Prostate gland (tissue), 2 donors: ENCODE measurements around the gene RUFY3. TPM values are rescaled to one million over a fixed set of nuclear protein-coding genes. Genes with fewer than 3 reads are reported as not detected.

Source experiments
- DNase-seq: peaks from one replicate; pipeline ENCODE4 v3.0.0-alpha.2; 2019; ENCODE audit warnings: low spot score
- H3K27ac ChIP-seq, 2 donors: fragments of 200-600 bp; sonication (generic); 2 replicates each; pipeline ENCODE4 v1.5.1; 2017 to 2019
- H3K27me3 ChIP-seq: fragments of 200-600 bp; sonication (generic); replicated peaks from 2 replicates; pipeline ENCODE4 v1.5.1; 2019; ENCODE audit not compliant: insufficient read depth
- H3K36me3 ChIP-seq, 2 donors: fragments of 200-600 bp; sonication (generic); 1 replicate in 1 of 2; 2 replicates in 1 of 2; pipeline versions ENCODE4 v1.5.1 to v1.8.1; 2017 to 2019
- H3K4me1 ChIP-seq: fragments of 200-600 bp; sonication (generic); replicated peaks from 2 replicates; pipeline ENCODE4 v1.5.1; 2019
- H3K4me3 ChIP-seq, 2 donors: fragments of 200-600 bp; sonication (generic); 2 replicates each; pipeline ENCODE4 v1.5.1; 2017 to 2019
- H3K9me3 ChIP-seq: fragments of 200-600 bp; sonication (generic); 2 replicates; pipeline ENCODE4 v1.5.1; 2017
- POLR2A ChIP-seq: fragments of 450-650 bp; IDR thresholded peaks from one replicate; pipeline ENCODE4 v1.6.1; 2016; ENCODE audit warnings: antibody characterized with exemption, mild to moderate bottlenecking
- POLR2AphosphoS5 ChIP-seq: sonication (generic); formaldehyde crosslinking; IDR thresholded peaks from one replicate; pipeline ENCODE4 v1.6.1; 2017; ENCODE audit warnings: antibody characterized with exemption
- WGBS: methylation state at CpG from one replicate; pipeline ENCODE4 v1.1.5; 2018; 5-methylcytosine and 5-hydroxymethylcytosine counted together
- intact Hi-C: fragments of 100-400 bp; cut with DNase I; formaldehyde crosslinking; loops from one replicate; pipeline ENCODE4 v1.14.2; 2022
- total RNA-seq, 2 donors: library from RNA; depleted of rRNA; stranded (reverse); fragments of >200 nt; gene quantifications; one replicate each; pipeline ENCODE4 v1.1.0, GENCODE V29; 2016
- TF ChIP-seq, protein P1 (sequence below), 4 experiments: fragments of 200-600 bp in 2 of 4; fragments of 450-650 bp in 2 of 4; sonication (generic) in 2 of 4; IDR thresholded peaks; 1 replicate in 3 of 4; 2 replicates in 1 of 4; pipeline ENCODE4 v1.5.1; 2016 to 2019; ENCODE audit warnings: antibody characterized with exemption in 4 of 4, mild to moderate bottlenecking in 2 of 4, moderate library complexity in 2 of 4

RUFY3 gene
- total RNA-seq, 2 donors from 2014 or later, result 51.7 to 118 TPM

DNA sequence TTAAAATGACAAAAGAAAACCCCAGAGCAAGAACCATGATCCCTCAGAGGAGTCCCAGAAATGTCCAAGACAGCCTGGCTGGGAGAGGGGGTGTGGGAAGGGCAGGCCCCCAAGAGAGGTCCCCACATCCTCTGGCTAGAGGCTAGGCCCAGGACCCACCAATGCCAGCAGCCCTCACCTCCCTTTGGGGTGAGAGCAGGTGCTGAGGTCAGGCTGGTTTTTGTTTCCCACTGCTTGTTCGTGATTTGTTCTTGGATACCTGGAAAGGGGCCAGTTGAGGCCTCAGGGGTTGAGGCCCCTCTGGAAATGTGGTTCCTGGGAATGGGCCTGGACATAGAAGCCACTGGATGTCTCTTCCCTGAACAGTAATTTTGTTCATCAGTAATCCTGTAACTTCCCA is 120.2 kb downstream of the RUFY3 start:
- Histone ChIP-seq H3K27ac (no peak overlapping the region), H3K4me3 (no peak overlapping the region), H3K36me3 (no peaks in the 10 kb centered on the region), H3K27me3 (no peaks in the 10 kb centered on the region), H3K4me1 (no peaks in the 10 kb centered on the region), H3K9me3 (no peaks in the 10 kb centered on the region)
- intact Hi-C loops, result loop anchor here (10.0 kb wide), 1 partner anchor 53 kb away; no protein-coding TSS in a partner anchor
- DNase-seq, result no peak
- TF ChIP-seq, protein P1, sequence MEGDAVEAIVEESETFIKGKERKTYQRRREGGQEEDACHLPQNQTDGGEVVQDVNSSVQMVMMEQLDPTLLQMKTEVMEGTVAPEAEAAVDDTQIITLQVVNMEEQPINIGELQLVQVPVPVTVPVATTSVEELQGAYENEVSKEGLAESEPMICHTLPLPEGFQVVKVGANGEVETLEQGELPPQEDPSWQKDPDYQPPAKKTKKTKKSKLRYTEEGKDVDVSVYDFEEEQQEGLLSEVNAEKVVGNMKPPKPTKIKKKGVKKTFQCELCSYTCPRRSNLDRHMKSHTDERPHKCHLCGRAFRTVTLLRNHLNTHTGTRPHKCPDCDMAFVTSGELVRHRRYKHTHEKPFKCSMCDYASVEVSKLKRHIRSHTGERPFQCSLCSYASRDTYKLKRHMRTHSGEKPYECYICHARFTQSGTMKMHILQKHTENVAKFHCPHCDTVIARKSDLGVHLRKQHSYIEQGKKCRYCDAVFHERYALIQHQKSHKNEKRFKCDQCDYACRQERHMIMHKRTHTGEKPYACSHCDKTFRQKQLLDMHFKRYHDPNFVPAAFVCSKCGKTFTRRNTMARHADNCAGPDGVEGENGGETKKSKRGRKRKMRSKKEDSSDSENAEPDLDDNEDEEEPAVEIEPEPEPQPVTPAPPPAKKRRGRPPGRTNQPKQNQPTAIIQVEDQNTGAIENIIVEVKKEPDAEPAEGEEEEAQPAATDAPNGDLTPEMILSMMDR (IDR thresholded peaks at IDR 0.05), result no peak
- 43% methylated on average over 1 of the region's 1 CpG for WGBS

DNA sequence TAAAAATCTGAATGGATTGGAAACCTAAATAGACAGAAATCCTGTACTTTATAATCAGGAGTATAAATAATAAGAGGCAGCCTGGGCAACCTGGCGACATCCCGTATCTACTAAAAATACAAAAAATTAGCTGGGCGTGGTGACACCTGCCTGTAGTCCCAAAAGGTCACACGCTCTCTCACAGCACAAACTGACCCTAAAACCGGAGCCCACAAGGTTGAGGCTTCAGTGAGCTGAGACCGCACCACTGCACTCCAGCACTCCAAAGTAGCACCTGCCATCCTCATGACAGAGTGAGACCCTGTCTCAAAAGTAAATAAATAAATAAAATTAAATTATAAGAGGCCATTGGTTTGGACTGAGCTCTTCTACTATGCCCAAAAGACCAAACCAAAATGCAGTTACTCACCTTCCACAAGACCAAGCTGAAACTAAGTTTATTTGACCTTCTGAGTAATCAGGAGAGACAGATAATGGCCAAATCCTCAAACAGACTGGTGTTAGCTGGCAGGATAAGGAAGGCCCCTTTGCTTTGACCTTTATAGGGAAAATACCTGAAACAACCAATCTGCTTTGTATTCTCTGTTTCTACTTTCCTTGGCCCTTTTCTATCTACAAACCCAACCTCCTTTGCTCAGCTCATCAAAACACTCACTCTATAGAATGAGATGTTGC is 121.1 kb downstream of the RUFY3 start:
- TF ChIP-seq POLR2A, result no peak
- TF ChIP-seq POLR2AphosphoS5, result no peak
- TF ChIP-seq, protein P1 (IDR thresholded peaks at IDR 0.05), result no peak
- 91% methylated on average over 6 of the region's 6 CpGs for WGBS
- Histone ChIP-seq H3K9me3 (no peaks in the 10 kb centered on the region), H3K4me3 (no peak overlapping the region), H3K27me3 (no peaks in the 10 kb centered on the region), H3K36me3 (no peaks in the 10 kb centered on the region), H3K4me1 (no peaks in the 10 kb centered on the region), H3K27ac (no peak overlapping the region)
- intact Hi-C loops, result loop anchor here (10.0 kb wide), 1 partner anchor 52 kb away; no protein-coding TSS in a partner anchor
- no peak for DNase-seq

DNA sequence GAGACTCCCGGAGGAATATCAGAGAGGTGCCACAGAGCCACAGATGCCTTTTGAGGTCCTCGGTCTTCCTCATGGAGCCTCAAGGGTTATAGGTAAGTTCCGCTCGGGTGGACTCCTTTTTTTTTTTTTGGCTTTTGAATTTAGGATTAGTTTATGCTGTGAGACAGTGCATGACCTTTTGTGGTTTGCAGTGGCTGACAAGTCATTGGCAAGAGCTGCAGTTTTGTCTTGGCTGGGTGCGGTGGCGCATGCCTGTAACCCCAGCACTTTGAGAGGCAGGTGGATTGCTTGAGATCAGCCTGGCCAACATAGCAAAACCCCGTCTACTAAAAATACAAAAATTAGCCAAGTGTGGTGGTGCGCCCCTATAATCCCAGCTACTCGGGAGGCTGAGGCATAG is 122.4 kb downstream of the RUFY3 start:
- no peak for DNase-seq
- intact Hi-C loops, result loop anchor here (10.0 kb wide), 1 partner anchor 51 kb away; no protein-coding TSS in a partner anchor
- H3K4me3 ChIP-seq, result no peak overlapping the region
- H3K4me1 ChIP-seq, result no peaks in the 10 kb centered on the region
- no peak for TF ChIP-seq POLR2A
- TF ChIP-seq POLR2AphosphoS5, result no peak
- TF ChIP-seq, protein P1 (IDR thresholded peaks at IDR 0.05), result no peak
- 90% methylated on average over 9 of the region's 9 CpGs for WGBS
- H3K36me3 ChIP-seq, result no peaks in the 10 kb centered on the region
- H3K27ac ChIP-seq, result no peak overlapping the region
- no peaks in the 10 kb centered on the region for H3K27me3 ChIP-seq
- no peaks in the 10 kb centered on the region for H3K9me3 ChIP-seq

DNA sequence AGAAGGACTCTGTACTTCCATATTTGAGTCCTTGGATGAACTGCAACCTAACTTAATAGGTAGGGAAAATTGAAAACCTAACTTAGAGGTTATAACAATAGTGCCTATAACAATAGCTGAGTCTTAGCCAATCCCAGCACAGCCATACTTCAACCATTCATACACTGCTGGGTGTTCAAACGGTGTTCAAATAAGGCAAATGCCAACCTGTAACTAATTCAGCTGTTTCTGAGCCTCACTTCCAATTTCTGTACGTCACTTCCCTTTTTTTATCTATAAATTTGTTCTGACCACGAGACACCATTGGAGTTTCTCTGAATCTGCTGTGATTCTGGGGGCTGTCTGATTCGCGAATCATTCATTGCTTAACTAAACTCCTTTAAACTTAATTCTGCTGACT is 127.5 kb downstream of the RUFY3 start:
- no peak for TF ChIP-seq POLR2A
- no peak for TF ChIP-seq POLR2AphosphoS5
- TF ChIP-seq, protein P1 (IDR thresholded peaks at IDR 0.05), result no peak
- no peaks in the 10 kb centered on the region for H3K9me3 ChIP-seq
- no peaks in the 10 kb centered on the region for H3K27me3 ChIP-seq
- H3K27ac ChIP-seq, result no peak overlapping the region
- 89% methylated on average over 5 of the region's 5 CpGs for WGBS
- intact Hi-C loops, result loop anchor here (10.0 kb wide), 1 partner anchor 46 kb away; no protein-coding TSS in a partner anchor
- no peak overlapping the region for H3K4me3 ChIP-seq
- H3K36me3 ChIP-seq, result no peaks in the 10 kb centered on the region
- H3K4me1 ChIP-seq, result no peaks in the 10 kb centered on the region
- no peak for DNase-seq

DNA sequence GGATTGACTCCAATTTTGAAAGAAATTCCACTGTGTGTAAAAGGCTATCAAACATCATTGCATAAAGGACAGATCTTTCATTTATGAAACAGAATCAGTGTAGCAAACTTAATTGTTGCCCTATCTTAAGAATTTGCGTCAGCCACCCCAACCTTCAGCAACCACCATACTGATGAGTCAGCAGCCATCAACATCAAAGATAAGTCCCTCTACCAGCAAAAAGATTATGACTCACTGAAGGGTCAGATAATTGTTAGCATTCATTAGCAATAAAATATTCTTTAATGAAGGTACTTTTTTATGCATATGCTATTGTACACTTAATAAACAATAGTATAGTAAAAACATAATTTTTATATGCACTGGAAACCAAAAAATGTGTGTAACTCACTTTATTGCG is 133.7 kb downstream of the RUFY3 start:
- Histone ChIP-seq H3K27ac (no peak overlapping the region), H3K27me3 (no peaks in the 10 kb centered on the region), H3K36me3 (no peaks in the 10 kb centered on the region), H3K4me1 (no peaks in the 10 kb centered on the region), H3K9me3 (no peaks in the 10 kb centered on the region), H3K4me3 (no peak overlapping the region)
- TF ChIP-seq POLR2A (no peak), POLR2AphosphoS5 (no peak)
- TF ChIP-seq, protein P1 (IDR thresholded peaks at IDR 0.05), result no peak
- WGBS, result 97% methylated on average over 2 of the region's 2 CpGs
- intact Hi-C loops, result no loop called here
- DNase-seq, result no peak
